ENCODE measurements around the gene OPCML.

GRCh38 chr11:133064961-133065360 is 467.3 kb downstream of the OPCML start:
- TF ChIP-seq CTCF (IDR thresholded peaks at IDR 0.05) (no peak), POLR2A (IDR thresholded peaks at IDR 0.05) (no peak)
